Gastrocnemius medialis (tissue), 4 donors: ENCODE data around the gene NDUFS1. TPM values are rescaled to one million over a fixed set of nuclear protein-coding genes. Genes with fewer than 3 reads are reported as not detected.

Experiments used
- ATAC-seq, 2 donors: fragments of 150-250 bp; one replicate each; pipeline ENCODE4 v1.9.1; 2016
- DNase-seq, 2 donors: peaks; one replicate each; pipeline ENCODE4 v3.0.0-alpha.2; 2019
- H3K27ac ChIP-seq, 4 donors: fragments of 200-600 bp; sonication (generic); 1 replicate in 1 of 4; 2 replicates in 3 of 4; pipeline ENCODE4 v1.5.1; 2016 to 2018; ENCODE audit warnings: mild to moderate bottlenecking in 2 of 4, moderate library complexity in 1 of 4
- H3K27me3 ChIP-seq, 3 donors: fragments of 200-600 bp; sonication (generic) in 2 of 3; 1 replicate in 1 of 3; 2 replicates in 2 of 3; pipeline versions ENCODE4 v1.5.1 to v1.6.0; 2016 to 2019; ENCODE audit warnings: mild to moderate bottlenecking in 1 of 3, moderate library complexity in 1 of 3
- H3K36me3 ChIP-seq, 2 donors: fragments of 200-600 bp; sonication (generic) in 1 of 2; one replicate each; pipeline ENCODE4 v1.5.1; 2017 to 2018
- H3K4me1 ChIP-seq, 2 donors: fragments of 200-600 bp; sonication (generic) in 1 of 2; one replicate each; pipeline ENCODE4 v1.5.1; 2016 to 2017; ENCODE audit warnings: mild to moderate bottlenecking in 2 of 2
- H3K4me3 ChIP-seq, 4 donors: fragments of 200-600 bp; sonication (generic) in 3 of 4; 1 replicate in 1 of 4; 2 replicates in 3 of 4; pipeline ENCODE4 v1.5.1; 2016 to 2019; ENCODE audit warnings: mild to moderate bottlenecking in 2 of 4
- H3K9me3 ChIP-seq, 3 donors: fragments of 200-600 bp; sonication (generic) in 2 of 3; 1 replicate in 1 of 3; 2 replicates in 2 of 3; pipeline ENCODE4 v1.5.1; 2016 to 2019
- POLR2A ChIP-seq, 2 donors: fragments of 450-650 bp; IDR thresholded peaks; one replicate each; pipeline ENCODE4 v1.6.1; 2017; ENCODE audit warnings: antibody characterized with exemption in 2 of 2, mild to moderate bottlenecking in 2 of 2, moderate library complexity in 2 of 2
- in situ Hi-C, 4 donors: fragments of 200-750 bp; cut with MboI; loops; one replicate each; pipeline versions ENCODE4 v1.15.0 to v1.8.0; 2017; ENCODE audit warnings: low sequenced_read_pairs in 4 of 4
- intact Hi-C: fragments of 100-400 bp; cut with DNase I; formaldehyde crosslinking; loops from one replicate; pipeline ENCODE4 v1.15.1; 2023; ENCODE audit warnings: low total_unique reads
- total RNA-seq, 4 donors: library from RNA; depleted of rRNA; stranded (reverse); fragments of >200 nt; gene quantifications; one replicate each; pipeline versions ENCODE4 v1.1.0 to v1.2.3, GENCODE V29; 2016
- TF ChIP-seq, protein P1 (sequence below), 5 experiments: fragments of 450-650 bp in 3 of 5; fragments of 200-600 bp in 2 of 5; sonication (generic) in 2 of 5; IDR thresholded peaks in 4 of 5; conservative IDR thresholded peaks in 1 of 5; 1 replicate in 4 of 5; 2 replicates in 1 of 5; pipeline ENCODE4 v1.5.1; 2016 to 2019; ENCODE audit warnings: antibody characterized with exemption in 5 of 5, mild to moderate bottlenecking in 3 of 5, moderate library complexity in 3 of 5

Gene NDUFS1
- total RNA-seq, 4 donors from 2014 or later: 253 to 385 (median 275) TPM

DNA sequence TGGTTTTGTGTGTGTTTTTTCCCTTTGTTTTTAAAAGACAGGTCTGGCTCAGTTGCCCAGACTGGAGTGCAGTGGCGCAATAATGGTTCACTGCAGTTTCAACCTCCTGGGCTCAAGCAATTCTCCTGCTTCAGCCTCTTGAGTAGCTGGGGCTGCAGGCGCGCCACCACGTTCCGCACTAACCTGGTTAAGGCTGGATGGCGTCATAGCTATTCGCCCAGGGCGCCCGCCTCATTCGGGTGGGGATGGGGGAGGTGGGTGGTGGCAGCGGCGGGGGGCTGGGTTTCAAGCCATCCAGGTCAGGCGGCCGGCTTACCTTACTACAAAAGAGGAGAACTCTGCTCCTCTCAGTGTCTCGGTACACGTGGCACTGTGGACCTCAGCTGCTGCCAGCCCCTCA lies 43.2 kb upstream of the NDUFS1 start:
- H3K4me1 ChIP-seq: no peaks in the 10 kb centered on the region

DNA sequence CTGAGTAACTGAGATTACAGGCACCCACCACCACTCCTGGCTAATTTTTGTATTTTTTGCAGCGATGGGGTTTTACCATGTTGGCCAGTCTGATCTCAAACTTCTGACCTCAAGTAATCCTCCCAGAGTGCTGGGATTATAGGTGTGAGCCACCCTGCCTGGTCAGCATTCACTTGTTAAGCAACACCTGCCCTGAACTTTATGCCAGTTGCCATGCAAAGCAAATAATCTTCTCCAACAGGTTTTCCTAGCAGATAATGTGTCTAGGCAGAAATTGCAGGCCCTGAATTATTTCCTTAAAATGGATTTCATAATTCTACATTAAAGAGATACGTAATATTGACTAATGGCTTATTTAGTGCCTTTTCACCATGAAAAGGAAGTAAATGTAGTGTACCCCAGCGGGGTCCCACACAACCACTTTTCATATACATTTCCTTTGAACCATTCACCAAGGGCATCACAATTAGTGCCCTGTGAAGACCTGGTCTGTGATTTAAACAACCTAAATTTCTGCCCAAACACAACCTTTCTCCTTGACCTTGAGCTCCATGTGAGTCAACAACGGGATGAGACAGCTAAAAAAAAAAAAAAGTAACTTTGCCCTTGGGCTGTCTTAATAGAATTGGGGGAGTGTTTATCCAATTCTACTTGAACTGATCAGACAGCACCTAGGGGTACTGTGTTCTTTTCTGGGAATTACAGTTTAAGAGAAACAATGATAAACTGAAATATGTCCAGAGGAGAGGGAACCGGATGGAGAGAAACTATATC lies 42.0 kb upstream of the NDUFS1 start:
- in situ Hi-C loops (no loop called here), intact Hi-C loops (no loop called here)
- Histone ChIP-seq H3K9me3 (no peaks in the 10 kb centered on the region), H3K36me3 (no peaks in the 10 kb centered on the region), H3K27ac (no peak overlapping the region), H3K4me1 (no peaks in the 10 kb centered on the region), H3K27me3 (no peaks in the 10 kb centered on the region), H3K4me3 (no peak overlapping the region)
- DNase-seq (no peak), ATAC-seq (no peak)
- TF ChIP-seq, protein P1, sequence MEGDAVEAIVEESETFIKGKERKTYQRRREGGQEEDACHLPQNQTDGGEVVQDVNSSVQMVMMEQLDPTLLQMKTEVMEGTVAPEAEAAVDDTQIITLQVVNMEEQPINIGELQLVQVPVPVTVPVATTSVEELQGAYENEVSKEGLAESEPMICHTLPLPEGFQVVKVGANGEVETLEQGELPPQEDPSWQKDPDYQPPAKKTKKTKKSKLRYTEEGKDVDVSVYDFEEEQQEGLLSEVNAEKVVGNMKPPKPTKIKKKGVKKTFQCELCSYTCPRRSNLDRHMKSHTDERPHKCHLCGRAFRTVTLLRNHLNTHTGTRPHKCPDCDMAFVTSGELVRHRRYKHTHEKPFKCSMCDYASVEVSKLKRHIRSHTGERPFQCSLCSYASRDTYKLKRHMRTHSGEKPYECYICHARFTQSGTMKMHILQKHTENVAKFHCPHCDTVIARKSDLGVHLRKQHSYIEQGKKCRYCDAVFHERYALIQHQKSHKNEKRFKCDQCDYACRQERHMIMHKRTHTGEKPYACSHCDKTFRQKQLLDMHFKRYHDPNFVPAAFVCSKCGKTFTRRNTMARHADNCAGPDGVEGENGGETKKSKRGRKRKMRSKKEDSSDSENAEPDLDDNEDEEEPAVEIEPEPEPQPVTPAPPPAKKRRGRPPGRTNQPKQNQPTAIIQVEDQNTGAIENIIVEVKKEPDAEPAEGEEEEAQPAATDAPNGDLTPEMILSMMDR (IDR thresholded peaks at IDR 0.05 in 4 of 5, conservative IDR thresholded peaks at IDR 0.05 in 1 of 5): no peak
- no peak for TF ChIP-seq POLR2A (IDR thresholded peaks at IDR 0.05)

More for the DNA sequence above, 43.2 kb upstream of the NDUFS1 start:
- no peak for DNase-seq
- ATAC-seq: no peak
- Histone ChIP-seq H3K27me3 (no peaks in the 10 kb centered on the region), H3K4me3 (no peak overlapping the region), H3K9me3 (no peaks in the 10 kb centered on the region), H3K36me3 (no peaks in the 10 kb centered on the region), H3K27ac (no peak overlapping the region)
- TF ChIP-seq, protein P1 (IDR thresholded peaks at IDR 0.05 in 4 of 5, conservative IDR thresholded peaks at IDR 0.05 in 1 of 5): no peak
- no peak for TF ChIP-seq POLR2A (IDR thresholded peaks at IDR 0.05)
- intact Hi-C loops: no loop called here
- in situ Hi-C loops: no loop called here

DNA sequence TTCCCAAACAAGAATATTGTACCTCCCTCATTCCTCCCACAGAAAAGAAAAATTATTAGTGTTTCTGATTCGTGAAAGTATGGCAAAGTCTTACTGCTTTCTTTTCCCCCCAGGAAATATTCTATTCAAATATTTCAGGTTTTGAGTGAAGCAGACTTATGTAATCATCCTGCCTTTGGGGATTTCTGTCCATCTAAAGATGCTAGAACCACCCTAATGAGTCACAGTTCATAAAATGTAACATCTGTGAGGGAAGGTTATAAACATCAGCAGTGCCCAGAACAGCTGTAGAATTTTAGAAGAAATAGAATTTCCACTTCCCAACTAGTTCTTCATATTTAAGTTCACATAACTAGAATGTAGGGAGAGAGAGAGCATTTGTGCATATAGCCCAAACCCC lies 39.4 kb upstream of the NDUFS1 start:
- ATAC-seq (peak; percentile 39 to 82), DNase-seq (no peak)
- no peaks in the 10 kb centered on the region for H3K4me1 ChIP-seq
- H3K36me3 ChIP-seq: no peaks in the 10 kb centered on the region
- H3K27me3 ChIP-seq: no peaks in the 10 kb centered on the region
- intact Hi-C loops (no loop called here), in situ Hi-C loops (no loop called here)
- peak overlapping the region in 3 of 4 donors; percentile 34 to 50 (median 35) for H3K27ac ChIP-seq
- TF ChIP-seq, protein P1 (IDR thresholded peaks at IDR 0.05 in 4 of 5, conservative IDR thresholded peaks at IDR 0.05 in 1 of 5): no peak
- TF ChIP-seq POLR2A (IDR thresholded peaks at IDR 0.05): no peak
- no peaks in the 10 kb centered on the region for H3K9me3 ChIP-seq
- no peak overlapping the region for H3K4me3 ChIP-seq

DNA sequence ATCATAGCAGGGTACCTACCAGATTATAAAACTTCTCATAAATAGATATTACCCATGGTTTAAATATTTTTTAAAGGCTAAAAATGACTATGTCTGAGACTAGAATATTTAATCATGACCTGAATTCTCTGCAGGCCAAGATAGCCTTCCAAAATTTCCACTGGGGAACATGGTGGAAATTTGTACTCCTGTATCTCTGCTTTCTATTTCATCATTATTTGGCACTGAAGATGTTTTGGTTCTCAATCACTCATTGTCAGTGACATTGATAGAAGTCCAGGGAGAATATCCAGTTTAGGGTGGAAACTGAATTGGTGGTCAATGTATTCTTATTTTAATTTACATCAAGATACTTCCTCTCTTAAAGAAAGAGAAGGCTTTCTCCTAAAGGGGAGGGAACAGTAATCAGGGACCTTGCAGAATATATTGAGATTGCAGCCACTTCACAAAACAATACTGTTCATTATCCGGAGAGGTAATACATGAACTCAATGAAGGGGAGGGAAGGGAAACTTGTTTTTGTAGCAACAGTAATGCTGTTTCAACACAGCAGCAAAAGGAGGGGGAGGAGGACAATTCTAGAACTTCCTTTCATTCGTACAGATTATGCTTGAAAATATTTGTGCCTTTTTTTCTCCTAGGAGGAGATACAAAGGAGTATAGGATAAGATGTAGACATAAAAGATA lies 34.6 kb upstream of the NDUFS1 start:
- TF ChIP-seq, protein P1 (IDR thresholded peaks at IDR 0.05 in 4 of 5, conservative IDR thresholded peaks at IDR 0.05 in 1 of 5): no peak
- no peak for TF ChIP-seq POLR2A (IDR thresholded peaks at IDR 0.05)
- DNase-seq (no peak), ATAC-seq (peak in 1 of 2 donors; percentile 49)
- Histone ChIP-seq H3K4me1 (no peaks in the 10 kb centered on the region), H3K9me3 (no peaks in the 10 kb centered on the region), H3K36me3 (no peaks in the 10 kb centered on the region), H3K27ac (no peak overlapping the region), H3K4me3 (no peak overlapping the region), H3K27me3 (no peaks in the 10 kb centered on the region)
- intact Hi-C loops: no loop called here
- in situ Hi-C loops: no loop called here
